ENCODE measurements around the gene MBP.

- no peak for TF ChIP-seq POLR2A (IDR thresholded peaks at IDR 0.05)
- TF ChIP-seq CTCF (IDR thresholded peaks at IDR 0.05) = no peak
Observed at GRCh38 chr18:77098538-77099174, 33.9 kb downstream of the MBP start.

Measured in thyroid gland (tissue), 4 donors.